Measurements from ENCODE around the gene CACNA2D1. TPM values are rescaled to one million over a fixed set of nuclear protein-coding genes. Genes with fewer than 3 reads are reported as not detected.

Gene CACNA2D1
- total RNA-seq, 1 experiment from 2014 or later, result 36.2 TPM

DNA sequence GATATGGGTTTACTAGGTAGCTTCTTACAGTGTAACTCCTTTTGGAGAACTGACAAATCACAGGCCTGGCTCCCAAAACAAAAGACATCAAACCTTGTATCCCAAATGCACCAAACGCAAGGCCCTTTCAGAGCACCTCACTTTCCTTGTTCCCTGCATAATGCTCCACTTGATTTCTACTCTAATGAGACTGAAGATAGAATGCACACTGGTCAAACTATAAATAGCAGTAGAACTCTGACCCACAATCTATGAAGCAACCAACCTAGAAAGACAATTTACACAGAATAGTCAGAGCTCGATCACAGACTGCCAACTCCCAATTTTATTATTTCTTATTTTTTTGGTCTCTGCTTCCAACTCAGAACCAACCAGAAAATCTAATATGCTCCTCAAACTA is 214.4 kb downstream of the CACNA2D1 start:
- H3K4me1 Mint-ChIP-seq, result peaks cover 10% of the 10 kb centered on the region in 2 experiments
- no peak overlapping the region for H2BK5ac ChIP-seq (ENCODE audit: insufficient read length, low read length)
- H3K18ac ChIP-seq (ENCODE audit: insufficient read length, low read depth, low read length), result no peak overlapping the region
- H3K9me3 Mint-ChIP-seq, result no peaks in the 10 kb centered on the region
- DNase-seq, result no peak
- no peaks in the 10 kb centered on the region for H3K36me3 Mint-ChIP-seq (ENCODE audit: insufficient read depth in 1 of 3, low read depth in 3 of 3)
- no peak overlapping the region for H3K27ac Mint-ChIP-seq
- H3K9me3 ChIP-seq (ENCODE audit: control insufficient read depth, low read depth, low read length), result no peaks in the 10 kb centered on the region
- no peak overlapping the region for H2AK5ac ChIP-seq (ENCODE audit: insufficient read length, low read length)
- H2BK120ac ChIP-seq (ENCODE audit: low read depth, low read length, poor library complexity, severe bottlenecking), result no peak overlapping the region
- H4K91ac ChIP-seq (ENCODE audit: insufficient read length, low read depth, low read length), result no peak overlapping the region
- no peak overlapping the region for H3K27ac ChIP-seq (ENCODE audit: insufficient read length, low read depth, low read length)
- H3T11ph ChIP-seq (ENCODE audit: low read length), result no peak overlapping the region
- no peak overlapping the region for H4K5ac ChIP-seq (ENCODE audit: insufficient read length, low read depth, low read length)
- no peaks in the 10 kb centered on the region for H3K79me1 ChIP-seq (ENCODE audit: insufficient read depth, low read depth, low read length, poor library complexity, severe bottlenecking)
- H2BK12ac ChIP-seq (ENCODE audit: insufficient read length, low read depth, low read length), result no peak overlapping the region
- no peak overlapping the region for H3K4me2 ChIP-seq (ENCODE audit: insufficient read depth, insufficient read length, low read length)
- no peak overlapping the region for H2BK15ac ChIP-seq (ENCODE audit: low read depth, low read length)
- no peaks in the 10 kb centered on the region for H3K23me2 ChIP-seq (ENCODE audit: insufficient read length, low read depth, low read length, poor library complexity, severe bottlenecking)
- TF ChIP-seq, protein P1, sequence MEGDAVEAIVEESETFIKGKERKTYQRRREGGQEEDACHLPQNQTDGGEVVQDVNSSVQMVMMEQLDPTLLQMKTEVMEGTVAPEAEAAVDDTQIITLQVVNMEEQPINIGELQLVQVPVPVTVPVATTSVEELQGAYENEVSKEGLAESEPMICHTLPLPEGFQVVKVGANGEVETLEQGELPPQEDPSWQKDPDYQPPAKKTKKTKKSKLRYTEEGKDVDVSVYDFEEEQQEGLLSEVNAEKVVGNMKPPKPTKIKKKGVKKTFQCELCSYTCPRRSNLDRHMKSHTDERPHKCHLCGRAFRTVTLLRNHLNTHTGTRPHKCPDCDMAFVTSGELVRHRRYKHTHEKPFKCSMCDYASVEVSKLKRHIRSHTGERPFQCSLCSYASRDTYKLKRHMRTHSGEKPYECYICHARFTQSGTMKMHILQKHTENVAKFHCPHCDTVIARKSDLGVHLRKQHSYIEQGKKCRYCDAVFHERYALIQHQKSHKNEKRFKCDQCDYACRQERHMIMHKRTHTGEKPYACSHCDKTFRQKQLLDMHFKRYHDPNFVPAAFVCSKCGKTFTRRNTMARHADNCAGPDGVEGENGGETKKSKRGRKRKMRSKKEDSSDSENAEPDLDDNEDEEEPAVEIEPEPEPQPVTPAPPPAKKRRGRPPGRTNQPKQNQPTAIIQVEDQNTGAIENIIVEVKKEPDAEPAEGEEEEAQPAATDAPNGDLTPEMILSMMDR (conservative IDR thresholded peaks at IDR 0.05), result no peak
- no peak overlapping the region for H3K23ac ChIP-seq (ENCODE audit: insufficient read length, low read depth, low read length)
- H3K4me1 ChIP-seq (ENCODE audit: insufficient read depth, low read length), result no peaks in the 10 kb centered on the region; the same call in 1 of the 2 replicates
- H3K4ac ChIP-seq (ENCODE audit: low read depth, low read length), result no peak overlapping the region
- no peak overlapping the region for H3K4me3 Mint-ChIP-seq
- no peak overlapping the region for H3K14ac ChIP-seq (ENCODE audit: insufficient read depth, low read length)
- no peaks in the 10 kb centered on the region for H3K27me3 ChIP-seq (ENCODE audit: insufficient read depth, low read length)
- no peak overlapping the region for H2BK20ac ChIP-seq (ENCODE audit: low read depth, low read length, poor library complexity, severe bottlenecking)
- H4K8ac ChIP-seq (replicated peaks; ENCODE audit: insufficient read length, low read depth, low read length), result no peak overlapping the region
- H3K79me2 ChIP-seq (ENCODE audit: insufficient read depth, low read length), result no peaks in the 10 kb centered on the region
- H3K9ac ChIP-seq (ENCODE audit: extremely low read depth, insufficient read length, low read length), result no peak overlapping the region
- no peak overlapping the region for H3K56ac ChIP-seq (ENCODE audit: insufficient read length, low read depth, low read length)
- no peak overlapping the region for H2AFZ ChIP-seq (ENCODE audit: low read length)
- WGBS (ENCODE audit: extremely low coverage, insufficient read length, low lambda C conversion rate), result no CpG with 5 or more reads among the region's 2 CpGs
- H3K27me3 Mint-ChIP-seq (ENCODE audit: low read depth), result no peaks in the 10 kb centered on the region
- no peaks in the 10 kb centered on the region for H4K20me1 ChIP-seq (ENCODE audit: control insufficient read depth, insufficient read depth, insufficient read length)
